Measurements from ENCODE around the gene NUAK1.

The NUAK1 gene

DNA sequence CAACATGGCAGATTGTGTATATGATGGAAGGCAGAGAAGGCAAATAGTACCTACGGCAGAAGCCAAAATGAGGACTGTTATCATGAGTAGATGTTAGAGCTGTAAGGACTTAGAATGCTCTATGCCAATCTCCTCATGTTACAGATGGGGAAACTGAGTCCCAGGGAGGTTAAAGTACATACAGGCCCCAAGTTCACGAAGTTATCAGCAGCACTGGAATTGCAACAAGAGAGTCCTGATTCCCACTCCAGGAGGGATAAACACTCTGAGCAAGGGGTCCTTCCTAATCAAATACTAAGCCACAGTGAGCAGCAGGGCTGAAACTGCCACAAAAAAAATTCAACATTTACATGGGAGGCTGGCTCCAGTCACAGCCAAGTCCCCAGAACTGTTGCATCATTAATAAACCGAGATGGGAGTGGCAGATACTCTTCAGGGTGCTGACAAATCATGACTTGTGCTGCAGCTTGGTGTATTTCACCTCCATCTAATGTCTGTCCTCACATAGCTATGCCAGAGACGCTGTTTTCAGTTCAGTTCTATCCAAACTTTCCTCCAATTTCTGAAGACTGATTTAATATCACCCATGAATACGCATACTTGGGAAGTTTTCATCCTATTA, 24.2 kb downstream of the NUAK1 start:
- no peak for TF ChIP-seq EZH2phosphoT487 (conservative IDR thresholded peaks at IDR 0.05; ENCODE audit: low read length)
- TF ChIP-seq, protein P1, sequence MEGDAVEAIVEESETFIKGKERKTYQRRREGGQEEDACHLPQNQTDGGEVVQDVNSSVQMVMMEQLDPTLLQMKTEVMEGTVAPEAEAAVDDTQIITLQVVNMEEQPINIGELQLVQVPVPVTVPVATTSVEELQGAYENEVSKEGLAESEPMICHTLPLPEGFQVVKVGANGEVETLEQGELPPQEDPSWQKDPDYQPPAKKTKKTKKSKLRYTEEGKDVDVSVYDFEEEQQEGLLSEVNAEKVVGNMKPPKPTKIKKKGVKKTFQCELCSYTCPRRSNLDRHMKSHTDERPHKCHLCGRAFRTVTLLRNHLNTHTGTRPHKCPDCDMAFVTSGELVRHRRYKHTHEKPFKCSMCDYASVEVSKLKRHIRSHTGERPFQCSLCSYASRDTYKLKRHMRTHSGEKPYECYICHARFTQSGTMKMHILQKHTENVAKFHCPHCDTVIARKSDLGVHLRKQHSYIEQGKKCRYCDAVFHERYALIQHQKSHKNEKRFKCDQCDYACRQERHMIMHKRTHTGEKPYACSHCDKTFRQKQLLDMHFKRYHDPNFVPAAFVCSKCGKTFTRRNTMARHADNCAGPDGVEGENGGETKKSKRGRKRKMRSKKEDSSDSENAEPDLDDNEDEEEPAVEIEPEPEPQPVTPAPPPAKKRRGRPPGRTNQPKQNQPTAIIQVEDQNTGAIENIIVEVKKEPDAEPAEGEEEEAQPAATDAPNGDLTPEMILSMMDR (IDR thresholded peaks at IDR 0.05; ENCODE audit: insufficient read depth, low read length, poor library complexity, severe bottlenecking): no peak
- no peaks in the 10 kb centered on the region for H4K20me1 ChIP-seq (ENCODE audit: low read depth, low read length)
- no peaks in the 10 kb centered on the region for H3K9me3 ChIP-seq (ENCODE audit: insufficient read depth, low read length)
- no peak overlapping the region for H2AFZ ChIP-seq (ENCODE audit: low read depth, low read length, severe bottlenecking)
- no peaks in the 10 kb centered on the region for H3K9me2 ChIP-seq (replicated peaks; ENCODE audit: insufficient read depth, low read length)
- no peaks in the 10 kb centered on the region for H3F3A ChIP-seq (ENCODE audit: insufficient read depth)
- H3K4me3 ChIP-seq (ENCODE audit: insufficient read depth, low read length, poor library complexity, severe bottlenecking): no peak overlapping the region
- H3K9ac ChIP-seq (ENCODE audit: low read length): no peak overlapping the region
- no peaks in the 10 kb centered on the region for H3K36me3 ChIP-seq (ENCODE audit: low read length)
- no peaks in the 10 kb centered on the region for H3K79me2 ChIP-seq (ENCODE audit: insufficient read depth, low read length)
- no peak overlapping the region for H3K27ac ChIP-seq (ENCODE audit: low read depth, low read length)
- H3K27me3 ChIP-seq (ENCODE audit: low read length): no peaks in the 10 kb centered on the region
- H3K4me2 ChIP-seq (ENCODE audit: low read depth, low read length, poor library complexity, severe bottlenecking): no peak overlapping the region

DNA sequence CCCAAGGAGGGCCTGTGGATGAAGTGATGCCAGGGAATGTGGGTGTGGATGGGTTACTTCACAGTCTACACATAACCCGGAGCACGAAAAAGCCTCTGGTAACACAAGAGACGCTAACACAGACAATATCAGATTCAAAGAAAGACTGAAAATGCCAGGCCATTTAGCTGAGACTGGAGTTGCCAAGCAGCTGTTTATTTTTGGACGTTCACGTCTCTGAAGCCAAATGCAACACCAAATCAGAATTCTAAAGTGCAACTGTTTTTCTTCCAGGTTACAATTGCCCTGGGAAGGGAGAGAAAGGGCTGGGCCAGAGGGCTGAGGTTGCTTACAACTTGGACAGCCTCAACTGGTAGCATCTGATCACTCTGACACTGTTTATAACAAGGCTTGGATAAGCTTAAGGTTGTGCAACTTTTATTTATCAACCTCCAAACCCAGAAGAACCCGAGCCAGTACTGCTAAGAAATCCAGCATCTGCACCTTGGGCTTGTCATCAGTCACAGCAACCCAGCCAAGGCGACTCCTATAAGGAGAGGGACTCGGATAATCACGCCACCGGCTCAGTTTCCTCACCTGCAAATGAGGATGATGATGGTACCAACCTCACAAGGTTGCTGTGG, 24.8 kb downstream of the NUAK1 start:
- Histone ChIP-seq H3K9me3 (ENCODE audit: insufficient read depth, low read length) (no peaks in the 10 kb centered on the region), H3K79me2 (ENCODE audit: insufficient read depth, low read length) (no peaks in the 10 kb centered on the region), H4K20me1 (ENCODE audit: low read depth, low read length) (no peaks in the 10 kb centered on the region), H3K36me3 (ENCODE audit: low read length) (no peaks in the 10 kb centered on the region), H3K4me2 (ENCODE audit: low read depth, low read length, poor library complexity, severe bottlenecking) (no peak overlapping the region), H3K4me3 (ENCODE audit: insufficient read depth, low read length, poor library complexity, severe bottlenecking) (no peak overlapping the region), H3K9ac (ENCODE audit: low read length) (no peak overlapping the region), H3K27ac (ENCODE audit: low read depth, low read length) (no peak overlapping the region), H3K27me3 (ENCODE audit: low read length) (no peaks in the 10 kb centered on the region), H2AFZ (ENCODE audit: low read depth, low read length, severe bottlenecking) (no peak overlapping the region), H3K9me2 (replicated peaks; ENCODE audit: insufficient read depth, low read length) (no peaks in the 10 kb centered on the region), H3F3A (ENCODE audit: insufficient read depth) (no peaks in the 10 kb centered on the region)
- no peak for TF ChIP-seq EZH2phosphoT487 (conservative IDR thresholded peaks at IDR 0.05; ENCODE audit: low read length)
- TF ChIP-seq, protein P1 (IDR thresholded peaks at IDR 0.05; ENCODE audit: insufficient read depth, low read length, poor library complexity, severe bottlenecking): no peak

DNA sequence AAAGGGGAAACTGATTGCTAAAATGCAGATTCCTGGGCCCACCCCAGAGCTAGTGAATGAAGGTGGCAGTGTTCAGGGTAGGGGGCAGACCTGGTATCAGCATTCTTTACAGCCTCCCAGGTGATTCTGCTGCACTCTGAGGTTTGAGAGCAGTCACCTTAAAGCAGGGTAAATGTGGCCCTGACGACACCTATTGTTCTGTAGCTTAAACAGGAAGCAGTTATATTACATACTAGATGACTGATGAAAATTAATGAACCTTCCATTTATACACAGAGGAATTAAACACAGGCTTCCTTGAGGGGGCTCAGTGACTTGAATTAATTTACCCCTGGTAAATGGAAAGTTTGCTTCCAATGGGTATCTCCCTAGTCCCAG, 25.3 kb downstream of the NUAK1 start:
- Histone ChIP-seq H3F3A (ENCODE audit: insufficient read depth) (no peaks in the 10 kb centered on the region), H3K9ac (ENCODE audit: low read length) (no peak overlapping the region), H3K27me3 (ENCODE audit: low read length) (no peaks in the 10 kb centered on the region), H3K79me2 (ENCODE audit: insufficient read depth, low read length) (no peaks in the 10 kb centered on the region), H3K27ac (ENCODE audit: low read depth, low read length) (no peak overlapping the region), H3K9me2 (replicated peaks; ENCODE audit: insufficient read depth, low read length) (no peaks in the 10 kb centered on the region), H4K20me1 (ENCODE audit: low read depth, low read length) (no peaks in the 10 kb centered on the region), H3K4me3 (ENCODE audit: insufficient read depth, low read length, poor library complexity, severe bottlenecking) (no peak overlapping the region), H3K9me3 (ENCODE audit: insufficient read depth, low read length) (no peaks in the 10 kb centered on the region), H3K36me3 (ENCODE audit: low read length) (no peaks in the 10 kb centered on the region), H3K4me2 (ENCODE audit: low read depth, low read length, poor library complexity, severe bottlenecking) (no peak overlapping the region), H2AFZ (ENCODE audit: low read depth, low read length, severe bottlenecking) (no peak overlapping the region)
- TF ChIP-seq, protein P1 (IDR thresholded peaks at IDR 0.05; ENCODE audit: insufficient read depth, low read length, poor library complexity, severe bottlenecking): no peak
- TF ChIP-seq EZH2phosphoT487 (conservative IDR thresholded peaks at IDR 0.05; ENCODE audit: low read length): no peak

Measured in SU-DHL-6 (cell line).